GM21381 (cell line): ENCODE measurements around the gene HPD.
"Not testable (repeated sequence)": the region's sequence is repeated elsewhere in the genome, so short reads cannot be mapped to it uniquely, and the experiment has no call there.

ENCODE experiments used
- ATAC-seq: cut with Tn5 transposase; IDR thresholded peaks from one replicate; pipeline ENCODE4 v1.9.1; 2021; ENCODE audit warnings: mild to moderate bottlenecking, moderate library complexity; ENCODE audit not compliant: unreplicated experiment

HPD gene

GRCh38 chr12:121866331-121866730 lies 7.7 kb upstream of the HPD start:
- ATAC-seq, result no peak

- ATAC-seq, result no peak
Measured at GRCh38 chr12:121861636-121862254, 3.1 kb upstream of the HPD start.

- ATAC-seq, result not testable (repeated sequence)
Measured at GRCh38 chr12:121860699-121861098, 2.0 kb upstream of the HPD start.

GRCh38 chr12:121860257-121860656 lies 1.6 kb upstream of the HPD start:
- no peak for ATAC-seq

- no peak for ATAC-seq
Measured at GRCh38 chr12:121858318-121858661, 369 bp downstream of the HPD start.

GRCh38 chr12:121857322-121858246 lies 1.1 kb downstream of the HPD start:
- no peak for ATAC-seq

GRCh38 chr12:121852392-121852791 lies 6.3 kb downstream of the HPD start:
- not testable (repeated sequence) for ATAC-seq

- ATAC-seq, result no peak
Measured at GRCh38 chr12:121849665-121850064, 9.0 kb downstream of the HPD start.

GRCh38 chr12:121849211-121849610 lies 9.4 kb downstream of the HPD start:
- no peak for ATAC-seq

GRCh38 chr12:121845701-121846100 lies 13.0 kb downstream of the HPD start:
- ATAC-seq, result no peak

- ATAC-seq, result no peak
Measured at GRCh38 chr12:121843236-121843982, 15.2 kb downstream of the HPD start.

- ATAC-seq, result no peak
Measured at GRCh38 chr12:121839993-121840761, 18.5 kb downstream of the HPD start.

- ATAC-seq, result peak; percentile 96
Measured at GRCh38 chr12:121839106-121839992, 19.3 kb downstream of the HPD start.

- no peak for ATAC-seq
Measured at GRCh38 chr12:121838126-121838525, 20.5 kb downstream of the HPD start.

GRCh38 chr12:121837680-121838079 lies 21.0 kb downstream of the HPD start:
- no peak for ATAC-seq

GRCh38 chr12:121831571-121832245 lies 27.0 kb downstream of the HPD start:
- no peak for ATAC-seq

GRCh38 chr12:121830588-121831265 lies 27.9 kb downstream of the HPD start:
- ATAC-seq, result no peak

GRCh38 chr12:121830134-121830533 lies 28.5 kb downstream of the HPD start:
- ATAC-seq, result no peak
